GM12891 (cell line): ENCODE data around the gene TSC22D1.

Experiments used
- PAX5 ChIP-seq: IDR thresholded peaks from 2 replicates; pipeline ENCODE4 v1.6.1; 2011; ENCODE audit warnings: low read length, moderate library complexity, mild to moderate bottlenecking; ENCODE audit not compliant: insufficient read depth, severe bottlenecking
- POLR2A ChIP-seq: IDR thresholded peaks from 2 replicates; pipeline ENCODE4 v1.6.1; 2011; ENCODE audit warnings: low read depth, low read length, control low read depth
- POLR2AphosphoS5 ChIP-seq: IDR thresholded peaks from 2 replicates; pipeline ENCODE4 v1.6.1; 2011; ENCODE audit warnings: low read depth, low read length, control low read depth
- POU2F2 ChIP-seq: IDR thresholded peaks from 2 replicates; pipeline ENCODE4 v1.6.1; 2011; ENCODE audit warnings: low read depth, mild to moderate bottlenecking, control low read depth, low read length, moderate library complexity
- SPI1 ChIP-seq: IDR thresholded peaks from 2 replicates; pipeline ENCODE4 v1.6.1; 2011; ENCODE audit warnings: low read depth, low read length, control low read depth
- TAF1 ChIP-seq: IDR thresholded peaks from 2 replicates; pipeline ENCODE4 v1.6.1; 2011; ENCODE audit warnings: low read depth, low read length, control low read depth

- TF ChIP-seq POLR2AphosphoS5 (no peak), POLR2A (no peak), PAX5 (no peak), POU2F2 (no peak), SPI1 (no peak), TAF1 (no peak)
Observed at GRCh38 chr13:44464471-44464870, 111.7 kb downstream of the TSC22D1 start.
